GM23338 (cell line): Measurements from ENCODE around the gene PLXNA2. TPM values are rescaled to one million over a fixed set of nuclear protein-coding genes. Genes with fewer than 3 reads are reported as not detected.

Experiments
- ATAC-seq: fragments of 200-7000 bp; cut with Tn5 transposase; 3 replicates; pipeline ENCODE4 v1.9.1; 2020
- DNase-seq: peaks from one replicate; pipeline ENCODE4 v3.0.0-alpha.2; 2015; ENCODE audit warnings: low spot score
- H2AFZ ChIP-seq: fragments of 200-600 bp; sonication (generic); 2 replicates; pipeline ENCODE4 v1.8.0; 2016; ENCODE audit warnings: antibody characterized with exemption, mild to moderate bottlenecking, moderate library complexity
- H3F3A ChIP-seq: fragments of 200-600 bp; sonication (generic); replicated peaks from 2 replicates; pipeline ENCODE4 v1.8.0; 2017; ENCODE audit warnings: antibody characterized with exemption, mixed run types, low read depth
- H3K27ac ChIP-seq: fragments of 200-600 bp; sonication (generic); 2 replicates; pipeline ENCODE4 v1.6.1; 2016; ENCODE audit warnings: low read depth
- H3K27me3 ChIP-seq: fragments of 200-600 bp; sonication (generic); 2 replicates; pipeline ENCODE4 v1.8.0; 2016; ENCODE audit warnings: mild to moderate bottlenecking, mixed run types, moderate library complexity; ENCODE audit not compliant: insufficient read depth
- H3K36me3 ChIP-seq: fragments of 200-600 bp; sonication (generic); 2 replicates; pipeline ENCODE4 v1.8.0; 2016; ENCODE audit warnings: mild to moderate bottlenecking; ENCODE audit not compliant: insufficient read depth
- H3K4me1 ChIP-seq: fragments of 200-600 bp; sonication (generic); 2 replicates; pipeline ENCODE4 v1.8.0; 2016; ENCODE audit warnings: mild to moderate bottlenecking, moderate library complexity; ENCODE audit not compliant: insufficient read depth
- H3K4me2 ChIP-seq: fragments of 200-600 bp; sonication (generic); 2 replicates; pipeline ENCODE4 v1.7.1; 2017; ENCODE audit warnings: mixed run types
- H3K4me3 ChIP-seq: fragments of 200-600 bp; sonication (generic); 2 replicates; pipeline ENCODE4 v1.6.1; 2016; ENCODE audit warnings: mixed run types
- H3K79me2 ChIP-seq: fragments of 200-600 bp; sonication (generic); replicated peaks from 2 replicates; pipeline ENCODE4 v1.8.0; 2017; ENCODE audit warnings: mild to moderate bottlenecking; ENCODE audit not compliant: insufficient read depth
- H3K9me2 ChIP-seq: fragments of 200-600 bp; sonication (generic); 2 replicates; pipeline ENCODE4 v1.8.0; 2017; ENCODE audit not compliant: insufficient read depth
- H4K20me1 ChIP-seq: fragments of 200-600 bp; sonication (generic); replicated peaks from 2 replicates; pipeline ENCODE4 v1.8.0; 2017; ENCODE audit warnings: mild to moderate bottlenecking; ENCODE audit not compliant: insufficient read depth
- H3K27ac Mint-ChIP-seq: 2 replicates; pipeline ENCODE4 v1.8.0; 2020; ENCODE audit warnings: inconsistent platforms, mild to moderate bottlenecking, moderate library complexity, mixed read lengths
- H3K27me3 Mint-ChIP-seq: 3 replicates; pipeline ENCODE4 v1.8.0; 2022; ENCODE audit warnings: low read depth, mild to moderate bottlenecking, moderate library complexity, mixed read lengths, inconsistent platforms; ENCODE audit not compliant: insufficient read depth, poor library complexity
- H3K36me3 Mint-ChIP-seq: 3 replicates; pipeline ENCODE4 v1.8.0; 2021; ENCODE audit warnings: low read depth, mild to moderate bottlenecking, inconsistent platforms, moderate library complexity, mixed read lengths
- H3K4me1 Mint-ChIP-seq: 3 replicates; pipeline ENCODE4 v1.8.0; 2020; ENCODE audit warnings: mild to moderate bottlenecking, inconsistent platforms, mixed read lengths
- H3K4me3 Mint-ChIP-seq: 3 replicates; pipeline ENCODE4 v1.8.0; 2021; ENCODE audit warnings: moderate library complexity, mild to moderate bottlenecking, inconsistent platforms, mixed read lengths
- H3K9me3 Mint-ChIP-seq: 3 replicates; pipeline ENCODE4 v1.8.0; 2020; ENCODE audit warnings: moderate library complexity, mild to moderate bottlenecking, inconsistent platforms, mixed read lengths
- CTCF ChIP-seq, 2 experiments: fragments of 200-600 bp in 1 of 2; sonication (generic) in 1 of 2; conservative IDR thresholded peaks; 2 replicates each; pipeline versions ENCODE4 v1.5.1 to v1.6.1; 2016 to 2017; ENCODE audit warnings: antibody characterized with exemption in 2 of 2, low read depth in 2 of 2, mild to moderate bottlenecking in 2 of 2, moderate library complexity in 1 of 2
- ETS1 ChIP-seq: IDR thresholded peaks from 2 replicates; pipeline ENCODE4 v1.6.1; 2016; ENCODE audit warnings: antibody characterized with exemption
- EZH2 ChIP-seq: fragments of 200-600 bp; sonication (generic); IDR thresholded peaks from one replicate; pipeline ENCODE4 v1.8.0; 2017; ENCODE audit warnings: antibody characterized with exemption, mild to moderate bottlenecking, low read depth; ENCODE audit not compliant: unreplicated experiment
- EZH2phosphoT487 ChIP-seq: fragments of 200-600 bp; sonication (generic); IDR thresholded peaks from one replicate; pipeline ENCODE4 v1.8.1; 2018; ENCODE audit warnings: antibody characterized with exemption; ENCODE audit not compliant: unreplicated experiment
- JUNB ChIP-seq: IDR thresholded peaks from one replicate; pipeline ENCODE4 v1.6.1; 2016; ENCODE audit warnings: antibody characterized with exemption; ENCODE audit not compliant: unreplicated experiment
- NANOG ChIP-seq: IDR thresholded peaks from 2 replicates; pipeline ENCODE4 v1.6.1; 2016; ENCODE audit warnings: antibody characterized with exemption, borderline replicate concordance
- POLR2AphosphoS5 ChIP-seq: IDR thresholded peaks from 2 replicates; pipeline ENCODE4 v1.6.1; 2016; ENCODE audit warnings: antibody characterized with exemption, low read depth
- REST ChIP-seq: IDR thresholded peaks from one replicate; pipeline ENCODE4 v1.6.1; 2018; ENCODE audit warnings: antibody characterized with exemption; ENCODE audit not compliant: unreplicated experiment
- STAT1 ChIP-seq: IDR thresholded peaks from one replicate; pipeline ENCODE4 v1.6.1; 2016; ENCODE audit warnings: antibody characterized with exemption; ENCODE audit not compliant: unreplicated experiment
- ZNF114 ChIP-seq: fragments of 250-450 bp; sonication (Bioruptor Pico); IDR thresholded peaks from 2 replicates; pipeline ENCODE4 v1.5.0; 2020; ENCODE audit warnings: mild to moderate bottlenecking, moderate library complexity
- ZNF331 ChIP-seq: fragments of 250-450 bp; sonication (Bioruptor Pico); IDR thresholded peaks from 2 replicates; pipeline ENCODE4 v1.5.0; 2020; ENCODE audit warnings: low read depth, mild to moderate bottlenecking, moderate library complexity
- ZNF462 ChIP-seq: fragments of 250-450 bp; sonication (Bioruptor Pico); IDR thresholded peaks from 2 replicates; pipeline ENCODE4 v1.5.0; 2020; ENCODE audit warnings: mild to moderate bottlenecking, moderate library complexity
- polyA plus RNA-seq: library from polyadenylated mRNA; unstranded; fragments of >200 nt; fragmentation: Nextera tagmentation; extraction: Ambion mirVana; gene quantifications from 2 replicates; pipeline ENCODE4 v1.2.1, GENCODE V29; 2016
- total RNA-seq: library from RNA; depleted of rRNA; stranded (reverse); fragments of >200 nt; shearing (Covaris generic); gene quantifications from 2 replicates; pipeline ENCODE4 v1.2.3, GENCODE V29; 2014

Gene PLXNA2
- total and polyA plus RNA-seq, 2 experiments from 2014 or later = 0.40 to 1.8 TPM

GRCh38 chr1:208122612-208123358, 121.4 kb downstream of the PLXNA2 start:
- no peaks in the 10 kb centered on the region for H3K79me2 ChIP-seq
- no peaks in the 10 kb centered on the region for H4K20me1 ChIP-seq
- H3K9me3 Mint-ChIP-seq = no peaks in the 10 kb centered on the region
- no peak for ATAC-seq
- no peaks in the 10 kb centered on the region for H3F3A ChIP-seq
- no peak for TF ChIP-seq STAT1
- no peak for TF ChIP-seq EZH2
- no peak for TF ChIP-seq ZNF462 (CRISPR knock-in tag)
- no peak for TF ChIP-seq JUNB
- TF ChIP-seq ETS1 = no peak
- no peak for TF ChIP-seq EZH2phosphoT487
- TF ChIP-seq CTCF (conservative IDR thresholded peaks at IDR 0.05; ENCODE audit: low read depth in 2 of 2) = no peak
- no peak for TF ChIP-seq ZNF114
- TF ChIP-seq POLR2AphosphoS5 = no peak
- no peak for TF ChIP-seq ZNF331 (CRISPR knock-in tag)
- no peak for TF ChIP-seq NANOG
- no peak for TF ChIP-seq REST
- H3K4me3 Mint-ChIP-seq = no peak overlapping the region
- no peak overlapping the region for H3K4me2 ChIP-seq
- no peak for DNase-seq
- H3K4me3 ChIP-seq = no peak overlapping the region
- H3K4me1 ChIP-seq = 0 out of 2 replicates have a peak, but pooled peaks cover 5% of the 10 kb centered on the region
- peaks cover 13% of the 10 kb centered on the region for H3K4me1 Mint-ChIP-seq
- H3K36me3 Mint-ChIP-seq = no peaks in the 10 kb centered on the region
- no peaks in the 10 kb centered on the region for H3K27me3 ChIP-seq
- no peak overlapping the region for H3K27ac Mint-ChIP-seq
- H3K36me3 ChIP-seq = no peaks in the 10 kb centered on the region
- no peaks in the 10 kb centered on the region for H3K9me2 ChIP-seq
- peaks cover 1% of the 10 kb centered on the region for H3K27me3 Mint-ChIP-seq
- no peak overlapping the region for H2AFZ ChIP-seq
- no peak overlapping the region for H3K27ac ChIP-seq
